Hair follicle dermal papilla cell (primary cell): ENCODE data around the gene ELF4. TPM values are rescaled to one million over a fixed set of nuclear protein-coding genes. Genes with fewer than 3 reads are reported as not detected.

Source experiments
- total RNA-seq: library from RNA; depleted of rRNA; stranded (reverse); fragments of >200 nt; gene quantifications from 2 replicates; pipeline ENCODE4 v1.2.3, GENCODE V29; 2012

The ELF4 gene
- total RNA-seq = 20.6 and 21.1 TPM in 2 replicates

DNA sequence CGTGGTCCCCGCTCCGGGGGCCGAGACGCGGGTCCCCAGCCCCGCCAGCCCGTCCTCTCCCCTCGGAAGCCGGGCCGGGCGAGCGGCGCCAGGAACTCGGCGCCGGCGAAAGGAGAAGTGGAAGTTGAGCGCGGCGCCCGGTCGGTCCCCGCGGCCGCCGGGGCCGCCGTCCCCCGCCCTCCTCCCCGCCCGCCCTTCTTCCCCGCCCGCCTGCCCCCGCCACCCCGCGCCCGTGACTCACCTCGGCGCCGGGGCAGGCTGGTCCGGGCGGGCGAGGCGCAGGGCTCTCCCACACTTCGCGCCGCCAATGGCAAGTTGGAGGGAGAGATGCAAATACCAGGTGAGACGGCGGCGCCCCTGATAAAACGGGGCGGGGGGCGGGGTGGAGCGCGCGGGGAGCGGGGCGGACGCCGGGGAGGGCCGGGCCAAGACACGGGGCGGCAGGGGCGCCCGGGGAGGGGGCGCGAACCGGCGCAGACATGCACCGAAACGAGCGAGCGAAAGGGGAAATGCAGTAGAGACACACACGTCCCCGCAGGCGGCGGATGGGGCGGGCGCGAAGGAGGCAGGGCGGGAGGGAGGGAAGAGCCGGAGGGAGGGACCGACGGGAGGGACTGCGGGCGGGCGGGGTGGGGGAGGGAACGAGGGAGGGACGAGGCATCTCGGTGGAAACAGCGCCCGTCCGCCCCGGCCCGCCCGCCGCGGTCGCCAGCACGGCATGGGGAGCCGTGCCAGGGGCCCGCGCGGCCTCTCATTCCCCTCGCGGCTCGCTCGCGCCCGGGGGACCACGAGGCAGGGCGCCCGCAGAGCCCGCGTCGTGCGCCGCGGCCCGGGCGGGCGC lies at the start of gene ELF4:
ELF4 (minus strand) TSS at position 119 of the 841 bp plus-strand sequence. CDS start 29,167 bp downstream, outside the sequence.

Other genes with a start within 250 kb of the ELF4 start
- gene UTP14A, start 204.3 kb downstream of the ELF4 start, total RNA-seq = 17.4 and 18.0 TPM in 2 replicates
- gene BCORL1, start 127.9 kb downstream of the ELF4 start, total RNA-seq = 1.9 and 2.3 TPM in 2 replicates
- 9.1 and 11.4 TPM in 2 replicates for gene AIFM1, start 55.3 kb upstream of the ELF4 start, total RNA-seq
- 0.49 and 0.65 TPM in 2 replicates for gene RAB33A, start 61.5 kb upstream of the ELF4 start, total RNA-seq
- 10.2 and 10.4 TPM in 2 replicates for gene ZNF280C, start 158.4 kb upstream of the ELF4 start, total RNA-seq
- 7.2 and 7.8 TPM in 2 replicates for gene SLC25A14, start 229.4 kb upstream of the ELF4 start, total RNA-seq